ENCODE measurements around the gene TRA2A. TPM values are rescaled to one million over a fixed set of nuclear protein-coding genes. Genes with fewer than 3 reads are reported as not detected.

Gene TRA2A
- total RNA-seq (2016; rRNA removed; fragmentation: Illumina TruSeq; extraction: Trizol) (39.1 and 52.7 TPM in 2 replicates), polyA plus RNA-seq (2011; rRNA removed) (38.5 and 41.6 TPM in 2 replicates), polyA minus RNA-seq (2011; rRNA and poly(A)+ RNA removed; ENCODE audit: low replicate concordance) (28.3 and 56.1 TPM in 2 replicates), Bru-seq, nascent RNA (percentile 97 among the genes with signal in this experiment), BruChase-seq, experiment 1, labeled RNA remaining after a 6-hour chase (percentile 98 among the genes with signal in this experiment), BruChase-seq, experiment 2, labeled RNA remaining after a 2-hour chase (percentile 97 among the genes with signal in this experiment)
- 9.7 and 11.8 TPM in 2 replicates for total RNA-seq (2016; cell fraction: cytosol; rRNA removed; fragmentation: Illumina TruSeq; extraction: Trizol; ENCODE audit: low read depth)
- 42.4 and 53.4 TPM in 2 replicates for total RNA-seq (2016; cell fraction: insoluble cytoplasmic fraction; rRNA removed; fragmentation: Illumina TruSeq; extraction: Trizol)
- 18.1 and 19.9 TPM in 2 replicates for total RNA-seq (2016; cell fraction: membrane; rRNA removed; fragmentation: Illumina TruSeq; extraction: Trizol)
- 58.6 and 59.9 TPM in 2 replicates for total RNA-seq (2016; cell fraction: nucleus; rRNA removed; fragmentation: Illumina TruSeq; extraction: Trizol)
- polyA plus RNA-seq (2011; cell fraction: cytosol; rRNA removed), result 17.7 and 19.0 TPM in 2 replicates
- polyA plus RNA-seq (2011; cell fraction: nucleus; rRNA removed), result 52.2 and 74.4 TPM in 2 replicates
- 22.3 and 41.5 TPM in 2 replicates for polyA plus RNA-seq (2012)
- polyA plus RNA-seq (2016; cell fraction: cytosol; fragmentation: Illumina TruSeq; extraction: Trizol; ENCODE audit: low read depth), result 11.2 and 11.6 TPM in 2 replicates
- polyA plus RNA-seq (2016; cell fraction: insoluble cytoplasmic fraction; fragmentation: Illumina TruSeq; extraction: Trizol; ENCODE audit: low read depth), result 117 and 127 TPM in 2 replicates
- 23.2 and 23.3 TPM in 2 replicates for polyA plus RNA-seq (2016; cell fraction: membrane; fragmentation: Illumina TruSeq; extraction: Trizol; ENCODE audit: low read depth)
- 182 and 185 TPM in 2 replicates for polyA plus RNA-seq (2016; cell fraction: nucleus; fragmentation: Illumina TruSeq; extraction: Trizol; ENCODE audit: insufficient read depth, low read depth)
- 14.5 and 23.9 TPM in 2 replicates for polyA minus RNA-seq (2011; cell fraction: cytosol; rRNA and poly(A)+ RNA removed)
- 117 and 142 TPM in 2 replicates for polyA minus RNA-seq (2011; cell fraction: nucleus; rRNA and poly(A)+ RNA removed)
- long read RNA-seq, experiment 1, transcript TRA2A-201 (8 exons, 1,845 nt), result major isoform, 28 of 70 reads
- long read RNA-seq, experiment 1, partial matches to known transcripts, result 32 of 70 reads
- long read RNA-seq, experiment 1, other reads (novel, unspliced or antisense), result 9 of 70 reads
- long read RNA-seq, experiment 2, transcript TRA2A-201 (8 exons, 1,845 nt), result major isoform, 5 of 33 reads
- long read RNA-seq, experiment 2, partial matches to known transcripts, result 3 of 33 reads
- long read RNA-seq, experiment 2, other reads (novel, unspliced or antisense), result 25 of 33 reads

DNA sequence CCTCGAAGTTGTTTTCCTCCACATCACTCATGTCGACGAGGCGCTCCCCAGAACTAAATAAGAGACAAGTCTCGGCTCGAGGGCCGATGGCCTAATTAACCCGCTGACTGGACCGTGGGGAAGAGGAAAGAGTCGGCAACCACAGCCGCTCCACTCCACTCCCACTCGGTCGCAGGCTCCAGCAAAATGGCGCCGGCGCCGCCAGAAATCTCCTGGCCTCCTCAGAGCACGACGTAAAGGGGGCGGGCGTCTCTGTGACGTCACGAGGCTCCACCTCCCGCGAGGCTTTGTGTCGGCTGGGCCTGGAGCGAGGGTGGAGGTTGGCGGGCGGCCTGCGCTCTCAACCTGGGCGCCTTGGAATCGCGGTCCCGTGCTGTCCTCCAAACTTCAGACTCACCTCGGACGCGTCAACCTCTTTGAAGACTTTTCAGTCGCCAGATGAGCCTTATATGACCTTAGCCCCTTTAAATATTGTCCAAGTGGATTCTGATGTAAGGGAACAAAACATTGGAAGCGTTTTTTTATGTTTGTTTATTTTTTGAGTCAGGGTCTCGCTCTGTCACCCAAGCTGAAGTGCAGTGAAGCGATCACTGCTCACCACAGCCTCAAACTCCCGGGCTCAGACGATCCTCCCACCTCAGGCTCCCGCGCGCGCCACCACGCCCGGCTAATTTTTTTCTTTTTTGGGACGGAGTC lies at the start of gene TRA2A:
TRA2A (minus strand) TSS at position 188 of the 696 bp plus-strand sequence; CDS start at position 31, 157 bp downstream.
- ChIA-PET POLR2A (interaction anchor here (0.9 to 1.6 kb wide), 8 partner anchors 9 to 259 kb away, joined by 3 to 6 read pairs (median 3); no protein-coding TSS in a partner anchor), CTCF (ENCODE audit: low intra/inter-chr PET ratio, low total read pairs) (no interaction called here)
- BruUV-seq (replicated peaks), result TSS peak; percentile 93
- peaks cover 43% of the 10 kb centered on the region for H4K20me1 ChIP-seq (ENCODE audit: insufficient read depth, low read length)
- ATAC-seq, result peak; percentile 95
- H3K27me3 ChIP-seq (ENCODE audit: control insufficient read depth in 1 of 2, insufficient read depth in 2 of 2, low read length in 2 of 2), result no peaks in the 10 kb centered on the region; a peak in 1 of 5 replicates
- intact Hi-C loops (cut with micrococcal nuclease; ENCODE audit: unreplicated experiment), result loop anchor here (2.0 to 5.0 kb wide), 2 partner anchors 57 to 260 kb away; no protein-coding TSS in a partner anchor
- WGBS (ENCODE audit: low lambda C conversion rate), result 4% methylated on average over 25 of the region's 50 CpGs
- in situ Hi-C loops (cut with HindIII; ENCODE audit: extremely low pct_ligation_motif_present, low pct_unique_long_range_greater_than_20kb), result no loop called here
- peak; percentile 90 for DNase-seq (ENCODE audit: low spot score)
- peak; percentile 66 for FAIRE-seq
- H3K4me1 ChIP-seq (ENCODE audit: insufficient read depth, low read length), result peaks cover 37% of the 10 kb centered on the region
- H3K79me2 ChIP-seq (ENCODE audit: insufficient read depth, low read length), result peaks cover 49% of the 10 kb centered on the region
- H3K4me3 ChIP-seq (replicated peaks in 1 of 3; ENCODE audit: insufficient read depth in 1 of 3, low read depth in 2 of 3, low read length in 3 of 3), result peak within 1 kb of the TSS; percentile 73 to 98 (median 98)
- peak within 1 kb of the TSS; percentile 95 for H2AFZ ChIP-seq (ENCODE audit: low read length)
- peak within 1 kb of the TSS; percentile 100 for H3K9ac ChIP-seq (ENCODE audit: insufficient read depth, low read depth, low read length)
- 0 out of 5 replicates have a peak, but pooled peaks cover 0 to 1% of the 10 kb centered on the region in 2 experiments for H3K36me3 ChIP-seq (replicated peaks in 1 of 2; ENCODE audit: control insufficient read depth in 1 of 2, insufficient read depth in 2 of 2, low read length in 2 of 2)
- H3K4me2 ChIP-seq (ENCODE audit: low read depth, low read length), result peak within 1 kb of the TSS; percentile 92
- H3K9me3 ChIP-seq (ENCODE audit: low read length), result no peaks in the 10 kb centered on the region
- peak within 1 kb of the TSS; percentile 95 for H3K27ac ChIP-seq (ENCODE audit: extremely low read length, insufficient read depth, low read length)
- TF ChIP-seq, protein P1, sequence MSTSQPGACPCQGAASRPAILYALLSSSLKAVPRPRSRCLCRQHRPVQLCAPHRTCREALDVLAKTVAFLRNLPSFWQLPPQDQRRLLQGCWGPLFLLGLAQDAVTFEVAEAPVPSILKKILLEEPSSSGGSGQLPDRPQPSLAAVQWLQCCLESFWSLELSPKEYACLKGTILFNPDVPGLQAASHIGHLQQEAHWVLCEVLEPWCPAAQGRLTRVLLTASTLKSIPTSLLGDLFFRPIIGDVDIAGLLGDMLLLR (CRISPR knock-in tag; IDR thresholded peaks at IDR 0.05), result no peak; the same call in 1 of the 2 replicates
- peak; percentile 32; the same call in 1 of the 2 replicates for TF ChIP-seq HCFC1 (IDR thresholded peaks at IDR 0.05; ENCODE audit: low read depth, low read length)
- TF ChIP-seq, protein P2, sequence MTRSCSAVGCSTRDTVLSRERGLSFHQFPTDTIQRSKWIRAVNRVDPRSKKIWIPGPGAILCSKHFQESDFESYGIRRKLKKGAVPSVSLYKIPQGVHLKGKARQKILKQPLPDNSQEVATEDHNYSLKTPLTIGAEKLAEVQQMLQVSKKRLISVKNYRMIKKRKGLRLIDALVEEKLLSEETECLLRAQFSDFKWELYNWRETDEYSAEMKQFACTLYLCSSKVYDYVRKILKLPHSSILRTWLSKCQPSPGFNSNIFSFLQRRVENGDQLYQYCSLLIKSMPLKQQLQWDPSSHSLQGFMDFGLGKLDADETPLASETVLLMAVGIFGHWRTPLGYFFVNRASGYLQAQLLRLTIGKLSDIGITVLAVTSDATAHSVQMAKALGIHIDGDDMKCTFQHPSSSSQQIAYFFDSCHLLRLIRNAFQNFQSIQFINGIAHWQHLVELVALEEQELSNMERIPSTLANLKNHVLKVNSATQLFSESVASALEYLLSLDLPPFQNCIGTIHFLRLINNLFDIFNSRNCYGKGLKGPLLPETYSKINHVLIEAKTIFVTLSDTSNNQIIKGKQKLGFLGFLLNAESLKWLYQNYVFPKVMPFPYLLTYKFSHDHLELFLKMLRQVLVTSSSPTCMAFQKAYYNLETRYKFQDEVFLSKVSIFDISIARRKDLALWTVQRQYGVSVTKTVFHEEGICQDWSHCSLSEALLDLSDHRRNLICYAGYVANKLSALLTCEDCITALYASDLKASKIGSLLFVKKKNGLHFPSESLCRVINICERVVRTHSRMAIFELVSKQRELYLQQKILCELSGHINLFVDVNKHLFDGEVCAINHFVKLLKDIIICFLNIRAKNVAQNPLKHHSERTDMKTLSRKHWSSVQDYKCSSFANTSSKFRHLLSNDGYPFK (CRISPR knock-in tag; IDR thresholded peaks at IDR 0.05; ENCODE audit: borderline replicate concordance), result peak; percentile 56; the same call in 1 of the 2 replicates
- no peak for TF ChIP-seq ZFP82 (CRISPR knock-in tag; IDR thresholded peaks at IDR 0.05; ENCODE audit: borderline replicate concordance)
- TF ChIP-seq, protein P3, sequence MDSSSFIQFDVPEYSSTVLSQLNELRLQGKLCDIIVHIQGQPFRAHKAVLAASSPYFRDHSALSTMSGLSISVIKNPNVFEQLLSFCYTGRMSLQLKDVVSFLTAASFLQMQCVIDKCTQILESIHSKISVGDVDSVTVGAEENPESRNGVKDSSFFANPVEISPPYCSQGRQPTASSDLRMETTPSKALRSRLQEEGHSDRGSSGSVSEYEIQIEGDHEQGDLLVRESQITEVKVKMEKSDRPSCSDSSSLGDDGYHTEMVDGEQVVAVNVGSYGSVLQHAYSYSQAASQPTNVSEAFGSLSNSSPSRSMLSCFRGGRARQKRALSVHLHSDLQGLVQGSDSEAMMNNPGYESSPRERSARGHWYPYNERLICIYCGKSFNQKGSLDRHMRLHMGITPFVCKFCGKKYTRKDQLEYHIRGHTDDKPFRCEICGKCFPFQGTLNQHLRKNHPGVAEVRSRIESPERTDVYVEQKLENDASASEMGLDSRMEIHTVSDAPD (CRISPR knock-in tag; IDR thresholded peaks at IDR 0.05), result no peak
- no peak for TF ChIP-seq ZNF839 (CRISPR knock-in tag; IDR thresholded peaks at IDR 0.05; ENCODE audit: borderline replicate concordance)
- TF ChIP-seq PAX8 (CRISPR knock-in tag; IDR thresholded peaks at IDR 0.05; ENCODE audit: borderline replicate concordance), result no peak
- no peak for TF ChIP-seq ZNF121 (CRISPR knock-in tag; IDR thresholded peaks at IDR 0.05)
- no peak for TF ChIP-seq SCMH1 (CRISPR knock-in tag; IDR thresholded peaks at IDR 0.05; ENCODE audit: borderline replicate concordance)
- TF ChIP-seq ZNF101 (CRISPR knock-in tag; IDR thresholded peaks at IDR 0.05; ENCODE audit: borderline replicate concordance, low read depth), result no peak
- TF ChIP-seq NR2F1 (CRISPR knock-in tag; IDR thresholded peaks at IDR 0.05), result no peak; a peak in 1 of 4 replicates

Data from HepG2 (cell line).